Small intestine (tissue), 7 donors: ENCODE measurements around the gene PLAGL2. TPM values are rescaled to one million over a fixed set of nuclear protein-coding genes. Genes with fewer than 3 reads are reported as not detected.

ENCODE experiments used
- DNase-seq, 2 donors: peaks; one replicate each; pipeline versions ENCODE4 v3.0.0 to v3.0.0-alpha.2; 2013
- FAIRE-seq: peaks from 2 replicates; lab custom pipeline; 2012; peaks lifted over from hg19 to GRCh38; lab: Jason Lieb, UNC
- H3K27ac ChIP-seq, 3 donors: one replicate each; pipeline ENCODE4 v1.5.1; 2013; ENCODE audit warnings: low read length in 2 of 3, mild to moderate bottlenecking in 2 of 3, control low read depth in 1 of 3, inconsistent platforms in 1 of 3, low read depth in 1 of 3, moderate library complexity in 1 of 3
- H3K27me3 ChIP-seq, 3 donors: one replicate each; pipeline ENCODE4 v1.6.1; 2013; ENCODE audit warnings: low read length in 3 of 3, inconsistent platforms in 1 of 3; ENCODE audit not compliant: control insufficient read depth in 3 of 3, insufficient read depth in 3 of 3
- H3K36me3 ChIP-seq, 3 donors: one replicate each; pipeline ENCODE4 v1.6.1; 2013; ENCODE audit warnings: low read length in 3 of 3, inconsistent platforms in 1 of 3, low read depth in 1 of 3, mild to moderate bottlenecking in 1 of 3, moderate library complexity in 1 of 3; ENCODE audit not compliant: control insufficient read depth in 3 of 3, insufficient read depth in 2 of 3
- H3K4me1 ChIP-seq, 3 donors: one replicate each; pipeline ENCODE4 v1.6.1; 2013; ENCODE audit warnings: low read length in 2 of 3, inconsistent platforms in 1 of 3, low read depth in 1 of 3, mild to moderate bottlenecking in 1 of 3, moderate library complexity in 1 of 3; ENCODE audit not compliant: control insufficient read depth in 3 of 3, insufficient read depth in 2 of 3
- H3K4me3 ChIP-seq, 3 donors: one replicate each; pipeline ENCODE4 v1.5.1; 2013; ENCODE audit warnings: low read length in 3 of 3, control low read depth in 1 of 3, inconsistent platforms in 1 of 3, low read depth in 1 of 3, mild to moderate bottlenecking in 1 of 3, moderate library complexity in 1 of 3
- H3K9me3 ChIP-seq, 2 donors: one replicate each; pipeline ENCODE4 v1.6.1; 2013; ENCODE audit warnings: low read depth in 1 of 2, low read length in 1 of 2; ENCODE audit not compliant: control insufficient read depth in 2 of 2, insufficient read depth in 1 of 2
- WGBS, 3 donors: extraction: QIAGEN DNeasy Blood & Tissue Kit; methylation state at CpG; one replicate each; pipeline ENCODE4 v1.1.7; 2013; 5-methylcytosine and 5-hydroxymethylcytosine counted together
- polyA plus RNA-seq, 4 donors: library from polyadenylated mRNA; stranded (reverse) in 3 of 4; unstranded in 1 of 4; fragments of 200-250 nt in 3 of 4; fragments of 120-200 nt in 1 of 4; gene quantifications; one replicate each; pipeline versions ENCODE4 v1.2.1 to v1.2.3, GENCODE V29; 2013
- donor health status: healthy with polysubstance abuse.
- donor health status: control.
- donor health status: control.
- donor health status: Bipolar disorder and iron deficiency.
- donor health status: healthy.

Gene PLAGL2
- polyA plus RNA-seq, 4 donors, result 3.2 to 129 (median 8.6) TPM

- Histone ChIP-seq H3K36me3 (peaks cover 0 to 59% (median 0%) of the 10 kb centered on the region in 3 donors), H3K27me3 (no peaks in the 10 kb centered on the region), H3K4me3 (peak overlapping the region in 1 of 3 donors; percentile 49), H3K27ac (peak overlapping the region in 1 of 3 donors; percentile 93), H3K9me3 (no peaks in the 10 kb centered on the region), H3K4me1 (peaks cover 2 to 90% (median 6%) of the 10 kb centered on the region in 3 donors)
- 90 to 91% (median 91%) methylated on average over 9 of the region's 9 CpGs for WGBS, 3 donors
- FAIRE-seq, result no peak
- DNase-seq, result no peak
These were observed 18.5 kb downstream of the PLAGL2 start for GRCh38 chr20:32189123-32189410.

GRCh38 chr20:32188376-32189122, 19.0 kb downstream of the PLAGL2 start:
- FAIRE-seq (no peak), DNase-seq (peak in 1 of 2 donors; percentile 21)
- H3K27ac ChIP-seq, result peak overlapping the region in 1 of 3 donors; percentile 93
- no peaks in the 10 kb centered on the region for H3K9me3 ChIP-seq
- no peak overlapping the region for H3K4me3 ChIP-seq
- no peaks in the 10 kb centered on the region for H3K27me3 ChIP-seq
- H3K36me3 ChIP-seq, result peaks cover 0 to 59% (median 0%) of the 10 kb centered on the region in 3 donors
- WGBS, 3 donors, result 97 to 98% (median 97%) methylated on average over 17 of the region's 17 CpGs
- H3K4me1 ChIP-seq, result peaks cover 2 to 90% (median 6%) of the 10 kb centered on the region in 3 donors

- FAIRE-seq, result no peak
- H3K4me1 ChIP-seq, result peaks cover 3 to 90% (median 7%) of the 10 kb centered on the region in 3 donors
These were observed 21.0 kb downstream of the PLAGL2 start for GRCh38 chr20:32186506-32186905.

GRCh38 chr20:32184961-32185603, 22.5 kb downstream of the PLAGL2 start:
- DNase-seq (peak in 1 of 2 donors; percentile 23), FAIRE-seq (no peak)
- no peak overlapping the region for H3K4me3 ChIP-seq
- WGBS, 3 donors, result 46 to 63% (median 62%) methylated on average over 10 of the region's 10 CpGs
- H3K27me3 ChIP-seq, result no peaks in the 10 kb centered on the region
- H3K27ac ChIP-seq, result peak overlapping the region in 1 of 3 donors; percentile 97
- H3K9me3 ChIP-seq, result no peaks in the 10 kb centered on the region
- H3K36me3 ChIP-seq, result peaks cover 0 to 32% (median 0%) of the 10 kb centered on the region in 3 donors
- H3K4me1 ChIP-seq, result peaks cover 1 to 83% (median 9%) of the 10 kb centered on the region in 3 donors

More at GRCh38 chr20:32186506-32186905, 21.0 kb downstream of the PLAGL2 start:
- Histone ChIP-seq H3K36me3 (peaks cover 0 to 44% (median 0%) of the 10 kb centered on the region in 3 donors), H3K27ac (peak overlapping the region in 1 of 3 donors; percentile 80), H3K9me3 (no peaks in the 10 kb centered on the region), H3K27me3 (no peaks in the 10 kb centered on the region), H3K4me3 (no peak overlapping the region)
- WGBS, 3 donors, result 83 to 95% (median 86%) methylated on average over 1 of the region's 1 CpG
- peak; percentile 17 to 55 for DNase-seq

GRCh38 chr20:32183947-32184635, 23.5 kb downstream of the PLAGL2 start:
- Histone ChIP-seq H3K4me3 (no peak overlapping the region), H3K9me3 (no peaks in the 10 kb centered on the region), H3K27ac (peak overlapping the region in 1 of 3 donors; percentile 97), H3K27me3 (no peaks in the 10 kb centered on the region), H3K36me3 (peaks cover 0 to 26% (median 0%) of the 10 kb centered on the region in 3 donors), H3K4me1 (peaks cover 1 to 81% (median 6%) of the 10 kb centered on the region in 3 donors)
- FAIRE-seq, result no peak
- WGBS, 3 donors, result 78 to 88% (median 81%) methylated on average over 4 of the region's 4 CpGs
- peak in 1 of 2 donors; percentile 13 for DNase-seq

- Histone ChIP-seq H3K4me1 (peaks cover 1 to 57% (median 5%) of the 10 kb centered on the region in 3 donors), H3K4me3 (no peak overlapping the region), H3K36me3 (peaks cover 0 to 9% (median 0%) of the 10 kb centered on the region in 3 donors), H3K9me3 (no peaks in the 10 kb centered on the region), H3K27me3 (no peaks in the 10 kb centered on the region), H3K27ac (peak overlapping the region; percentile 74 to 97 (median 82))
- peak in 1 of 2 donors; percentile 10 for DNase-seq
- no peak for FAIRE-seq
- WGBS, 3 donors, result 59 to 94% (median 89%) methylated on average over 2 of the region's 2 CpGs
These were observed 25.9 kb downstream of the PLAGL2 start for GRCh38 chr20:32181606-32182005.

GRCh38 chr20:32179934-32180333, 27.6 kb downstream of the PLAGL2 start:
- Histone ChIP-seq H3K27ac (peak overlapping the region in 1 of 3 donors; percentile 70), H3K4me3 (no peak overlapping the region), H3K9me3 (no peaks in the 10 kb centered on the region), H3K27me3 (no peaks in the 10 kb centered on the region), H3K4me1 (peaks cover 1 to 43% (median 5%) of the 10 kb centered on the region in 3 donors), H3K36me3 (peaks cover 0 to 9% (median 0%) of the 10 kb centered on the region in 3 donors)
- WGBS, 3 donors, result 78 to 88% (median 84%) methylated on average over 4 of the region's 4 CpGs
- DNase-seq (peak in 1 of 2 donors; percentile 16), FAIRE-seq (no peak)

GRCh38 chr20:32179515-32179914, 28.0 kb downstream of the PLAGL2 start:
- DNase-seq, result no peak
- Histone ChIP-seq H3K4me1 (peaks cover 1 to 39% (median 5%) of the 10 kb centered on the region in 3 donors), H3K9me3 (no peaks in the 10 kb centered on the region), H3K4me3 (no peak overlapping the region), H3K27me3 (no peaks in the 10 kb centered on the region), H3K27ac (peak overlapping the region in 1 of 3 donors; percentile 70), H3K36me3 (peaks cover 0 to 9% (median 0%) of the 10 kb centered on the region in 3 donors)
- no peak for FAIRE-seq
- WGBS, 3 donors, result 91 to 92% (median 91%) methylated on average over 2 of the region's 2 CpGs
